HG03045 (cell line): ENCODE data around the gene VASH2.
"Not testable (repeated sequence)": the region's sequence is repeated elsewhere in the genome, so short reads cannot be mapped to it uniquely, and the experiment has no call there.

Experiments
- ATAC-seq: cut with Tn5 transposase; IDR thresholded peaks from one replicate; pipeline ENCODE4 v1.9.1; 2021; ENCODE audit warnings: mild to moderate bottlenecking, moderate library complexity; ENCODE audit not compliant: unreplicated experiment

VASH2 gene

DNA sequence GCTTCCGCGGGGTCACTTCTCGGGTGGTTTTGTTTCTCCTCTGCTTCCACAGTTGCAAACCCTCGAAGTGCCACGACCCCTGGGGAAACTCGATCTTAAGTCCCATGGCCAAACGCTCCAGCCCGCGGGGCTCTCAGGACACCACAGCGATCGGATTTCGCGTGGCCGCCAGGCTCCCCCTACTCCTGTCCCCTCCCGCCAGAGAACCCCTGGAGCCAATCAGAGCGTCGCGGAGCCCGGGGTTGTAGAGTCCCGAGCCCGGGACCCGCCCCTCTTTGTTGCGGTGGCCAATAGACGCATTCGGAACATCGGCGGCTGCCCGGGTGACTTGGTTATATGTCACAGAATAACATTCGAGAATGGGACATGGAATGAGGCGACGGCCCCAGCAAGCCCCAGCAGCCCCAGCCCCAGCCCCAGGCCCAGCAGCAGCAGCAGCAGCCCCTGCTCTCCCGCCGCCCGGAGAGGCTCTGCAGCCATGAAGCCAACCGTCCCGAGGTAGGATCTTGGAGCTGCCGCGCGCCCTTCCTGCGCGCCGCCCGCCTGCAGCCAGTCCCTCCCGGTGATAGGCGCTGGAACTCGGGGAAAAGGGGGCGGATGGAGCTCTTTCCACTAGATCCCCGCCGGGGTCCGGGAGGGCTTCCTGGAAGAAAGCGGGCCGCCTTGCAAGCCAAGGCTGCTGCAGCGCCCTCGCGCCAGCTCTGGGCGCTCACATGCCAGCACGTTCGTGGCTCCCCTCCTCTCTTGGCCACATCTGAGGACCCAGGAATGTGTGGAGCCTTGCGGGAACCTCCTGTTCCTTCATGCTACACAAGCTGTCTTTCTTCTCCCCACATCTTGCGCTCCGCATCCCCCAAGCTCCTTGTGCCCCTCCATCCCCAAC lies at the start of gene VASH2:
TSS of gene VASH2 (plus strand) at position 299 of the 883 bp plus-strand sequence. CDS start 1,002 bp downstream, outside the sequence.
- peak; percentile 95 for ATAC-seq

DNA sequence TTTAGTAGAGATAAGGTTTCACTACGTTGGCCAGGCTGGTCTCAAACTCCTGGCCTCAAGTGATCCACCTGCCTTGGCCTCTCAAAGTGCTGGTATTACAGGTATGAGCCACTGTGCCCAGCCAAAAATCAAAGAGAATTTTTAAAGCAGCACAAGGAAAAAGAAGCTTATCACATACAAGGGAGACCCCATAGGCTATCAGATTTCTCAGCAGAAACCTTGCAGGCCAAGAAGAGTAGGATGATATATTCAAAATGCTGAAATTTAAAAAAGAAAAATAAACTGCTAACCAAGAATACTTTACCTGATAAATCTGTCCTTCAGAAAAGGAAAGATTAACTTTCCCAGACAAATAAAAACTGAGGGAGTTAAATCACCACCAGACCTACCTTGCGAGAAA lies 49.1 kb upstream of the VASH2 start:
- ATAC-seq = no peak

DNA sequence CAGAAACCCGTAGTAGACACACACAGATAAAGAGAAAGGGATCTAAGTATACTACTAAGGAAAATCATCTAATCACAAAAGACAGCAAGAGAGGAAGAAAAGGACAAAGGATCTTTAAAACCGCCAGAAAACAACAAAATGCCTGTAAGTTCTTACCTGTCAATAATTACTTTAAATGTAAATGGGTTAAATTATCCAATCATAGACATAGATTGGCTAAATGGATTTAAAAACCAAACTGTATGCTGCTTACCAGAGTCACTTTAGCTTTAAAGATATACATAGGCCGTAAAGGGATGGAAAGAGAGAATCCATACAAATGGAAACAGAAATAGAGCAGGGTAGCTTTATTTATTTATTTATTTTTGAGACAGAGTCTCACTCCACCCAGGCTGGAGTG lies 48.3 kb upstream of the VASH2 start:
- no peak for ATAC-seq

DNA sequence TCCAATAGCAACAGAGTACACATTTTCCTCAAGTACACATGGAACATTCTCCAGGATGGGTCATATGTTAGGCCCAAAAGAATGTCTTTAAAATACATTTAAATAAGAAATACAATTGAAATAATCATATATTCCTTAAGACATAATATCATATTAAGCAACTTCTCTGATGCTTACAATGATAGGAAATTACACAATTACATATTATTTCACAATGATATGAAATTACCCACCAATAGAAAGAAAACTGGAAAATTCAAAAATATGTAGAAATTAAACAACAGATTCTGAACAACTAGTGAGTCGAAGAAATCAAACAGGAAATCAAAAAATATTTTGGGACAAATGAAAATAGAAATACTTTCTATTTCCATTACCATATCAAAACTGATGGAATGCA lies 46.7 kb upstream of the VASH2 start:
- ATAC-seq = no peak

DNA sequence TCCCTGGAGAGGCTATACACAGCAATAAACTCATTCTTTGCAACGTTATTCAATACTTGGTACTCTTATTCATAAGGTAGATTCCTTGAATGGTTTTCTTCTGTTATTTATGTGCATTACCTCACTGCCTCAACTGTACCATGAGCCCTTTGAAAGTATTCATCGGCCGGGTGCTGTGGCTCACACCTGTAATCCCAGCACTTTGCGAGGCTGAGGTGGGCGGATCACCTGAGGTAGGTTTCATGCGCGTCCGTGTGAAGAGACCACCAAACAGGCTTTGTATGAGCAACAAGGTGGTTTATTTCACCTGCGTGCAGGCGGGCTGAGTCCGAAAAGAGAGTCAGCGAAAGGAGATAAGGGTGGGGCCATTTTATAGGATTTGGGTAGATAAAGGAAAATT lies 42.3 kb upstream of the VASH2 start:
- not testable (repeated sequence) for ATAC-seq

DNA sequence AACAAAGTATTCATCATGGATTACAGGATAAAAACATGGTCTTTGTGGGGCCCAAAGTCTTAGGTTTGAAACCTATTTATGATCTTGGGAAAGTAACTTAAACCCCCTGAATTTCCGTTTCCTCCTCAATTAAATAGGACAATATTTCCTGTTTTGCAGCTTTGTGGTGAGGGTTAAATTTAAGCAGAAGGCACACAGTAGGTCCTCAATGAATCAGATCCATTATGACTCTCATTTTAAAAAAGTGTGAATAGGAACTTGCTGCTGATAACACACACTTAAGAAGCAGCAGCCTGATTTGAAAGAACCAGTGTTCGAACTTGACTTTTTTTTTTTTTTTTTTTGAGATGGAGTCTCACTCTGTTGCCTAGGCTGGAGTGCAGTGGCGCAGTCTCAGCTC lies 41.4 kb upstream of the VASH2 start:
- no peak for ATAC-seq

DNA sequence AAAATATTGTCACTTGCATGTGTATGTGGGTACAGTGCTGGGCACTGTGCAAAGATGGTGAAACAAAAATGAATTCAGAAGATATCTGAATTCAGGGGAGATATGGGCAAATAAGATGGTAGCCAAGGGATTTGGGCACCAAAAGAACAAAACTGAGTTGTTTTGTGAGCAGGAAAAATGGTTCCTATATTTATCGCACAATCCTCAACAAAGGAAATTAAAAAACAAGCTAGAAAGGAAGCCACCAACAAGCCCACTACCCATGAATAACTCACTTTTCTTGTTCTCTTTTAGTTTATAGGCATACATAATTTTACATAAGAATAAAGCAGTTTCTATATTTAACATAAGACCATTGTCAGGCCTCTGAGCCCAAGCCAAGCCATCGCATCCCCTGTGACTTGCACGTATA lies 40.7 kb upstream of the VASH2 start:
- ATAC-seq = no peak

DNA sequence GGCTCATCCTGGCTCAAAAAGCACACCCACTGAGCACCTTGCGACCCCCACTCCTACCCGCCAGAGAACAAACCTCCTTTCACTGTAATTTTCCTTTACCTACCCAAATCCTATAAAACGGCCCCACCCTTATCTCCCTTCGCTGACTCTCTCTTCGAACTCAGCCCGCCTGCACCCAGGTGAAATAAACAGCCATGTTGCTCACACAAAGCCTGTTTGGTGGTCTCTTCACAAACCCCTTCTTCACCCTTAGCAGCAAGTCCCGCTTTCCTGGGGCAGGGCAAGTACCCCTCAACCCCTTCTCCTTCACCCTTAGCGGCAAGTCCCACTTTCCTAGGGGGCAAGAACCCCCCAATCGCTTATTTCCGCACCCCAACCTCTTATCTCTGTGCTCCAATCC lies 40.1 kb upstream of the VASH2 start:
- not testable (repeated sequence) for ATAC-seq

DNA sequence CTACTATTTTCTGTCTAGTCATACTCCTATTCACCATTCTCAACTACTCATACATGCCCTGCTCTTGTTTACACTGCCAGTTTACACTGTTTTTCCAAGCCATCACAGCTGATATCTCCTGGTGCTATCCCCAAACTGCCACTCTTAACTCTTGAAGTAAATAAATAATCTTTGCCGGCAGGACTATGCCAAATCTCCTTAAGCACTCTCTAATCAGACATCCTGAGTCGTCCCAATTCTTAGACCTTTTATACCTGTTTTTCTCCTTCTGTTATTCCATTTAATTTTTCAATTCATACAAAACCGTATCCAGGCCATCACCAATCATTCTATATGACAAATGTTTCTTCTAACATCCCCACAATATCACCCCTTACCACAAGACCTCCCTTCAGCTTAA lies 36.7 kb upstream of the VASH2 start:
- not testable (repeated sequence) for ATAC-seq

DNA sequence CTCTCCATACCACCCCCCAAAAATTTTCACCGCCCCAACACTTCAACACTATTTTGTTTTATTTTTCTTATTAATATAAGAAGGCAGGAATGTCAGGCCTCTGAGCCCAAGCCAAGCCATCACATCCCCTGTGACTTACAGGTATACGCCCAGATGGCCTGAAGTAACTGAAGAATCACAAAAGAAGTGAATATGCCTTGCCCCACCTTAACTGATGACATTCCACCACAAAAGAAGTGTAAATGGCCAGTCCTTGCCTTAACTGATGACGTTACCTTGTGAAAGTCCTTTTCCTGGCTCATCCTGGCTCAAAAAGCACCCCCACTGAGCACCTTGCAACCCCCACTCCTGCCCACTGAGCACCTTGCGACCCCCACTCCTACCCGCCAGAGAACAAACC lies 36.2 kb upstream of the VASH2 start:
- not testable (repeated sequence) for ATAC-seq

DNA sequence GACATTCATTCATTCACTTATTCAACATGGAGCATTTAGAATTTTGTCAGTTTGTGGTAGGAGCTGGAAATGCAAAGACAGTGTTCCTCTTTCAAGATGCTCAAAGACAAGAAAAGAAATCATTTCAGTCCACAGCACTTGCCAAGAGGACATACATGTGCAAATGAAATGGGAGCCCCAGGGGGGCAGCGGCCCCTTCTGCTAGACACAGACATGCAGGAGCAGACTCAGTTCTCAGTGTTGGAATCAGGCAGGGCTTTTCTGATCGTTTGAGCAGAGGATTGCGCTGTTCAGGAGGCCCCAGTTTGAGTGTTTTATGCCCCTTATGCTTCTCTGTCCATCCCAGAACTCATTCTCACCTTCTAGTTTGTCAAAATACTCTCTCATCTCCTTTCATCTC lies 35.6 kb upstream of the VASH2 start:
- ATAC-seq = no peak

DNA sequence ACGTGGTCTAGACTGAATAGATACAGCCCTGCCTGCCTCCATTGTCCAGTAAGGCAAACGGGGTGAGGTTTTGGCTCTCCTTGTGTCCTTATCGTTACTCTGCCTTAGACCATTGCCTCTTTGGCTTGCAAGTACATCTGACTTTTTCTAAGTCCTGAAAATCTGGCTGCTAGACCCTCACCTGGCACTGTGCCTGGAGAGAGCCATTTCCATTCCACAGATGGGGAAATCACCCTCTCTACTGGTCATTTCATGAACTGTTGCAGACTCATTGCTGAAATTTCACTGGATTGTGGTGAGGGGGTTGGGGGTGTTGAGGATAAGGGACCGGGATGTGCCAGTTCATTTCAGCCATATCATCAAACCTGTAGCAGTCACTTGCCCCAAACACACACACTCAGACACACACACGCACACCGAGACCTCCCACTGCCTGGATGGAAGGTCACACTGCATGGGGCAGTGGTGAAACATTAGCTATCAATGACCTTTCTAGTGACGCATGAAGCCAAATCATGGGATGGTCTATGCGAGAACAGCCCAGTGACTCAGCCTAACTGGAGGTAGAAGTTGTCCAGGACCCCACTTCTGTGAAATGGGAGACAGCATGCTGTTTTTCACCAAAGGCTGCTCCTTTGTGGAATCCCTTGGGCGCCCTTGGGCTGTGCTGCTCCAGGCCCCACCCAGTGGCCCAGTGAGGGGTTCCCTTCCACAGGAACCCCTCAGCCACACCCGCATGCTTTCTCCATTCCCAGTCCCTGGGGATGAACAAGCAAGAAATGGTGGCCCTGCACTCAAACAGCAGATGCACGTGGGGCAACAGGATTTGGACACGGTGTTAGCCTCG lies 34.9 kb upstream of the VASH2 start:
- no peak for ATAC-seq

DNA sequence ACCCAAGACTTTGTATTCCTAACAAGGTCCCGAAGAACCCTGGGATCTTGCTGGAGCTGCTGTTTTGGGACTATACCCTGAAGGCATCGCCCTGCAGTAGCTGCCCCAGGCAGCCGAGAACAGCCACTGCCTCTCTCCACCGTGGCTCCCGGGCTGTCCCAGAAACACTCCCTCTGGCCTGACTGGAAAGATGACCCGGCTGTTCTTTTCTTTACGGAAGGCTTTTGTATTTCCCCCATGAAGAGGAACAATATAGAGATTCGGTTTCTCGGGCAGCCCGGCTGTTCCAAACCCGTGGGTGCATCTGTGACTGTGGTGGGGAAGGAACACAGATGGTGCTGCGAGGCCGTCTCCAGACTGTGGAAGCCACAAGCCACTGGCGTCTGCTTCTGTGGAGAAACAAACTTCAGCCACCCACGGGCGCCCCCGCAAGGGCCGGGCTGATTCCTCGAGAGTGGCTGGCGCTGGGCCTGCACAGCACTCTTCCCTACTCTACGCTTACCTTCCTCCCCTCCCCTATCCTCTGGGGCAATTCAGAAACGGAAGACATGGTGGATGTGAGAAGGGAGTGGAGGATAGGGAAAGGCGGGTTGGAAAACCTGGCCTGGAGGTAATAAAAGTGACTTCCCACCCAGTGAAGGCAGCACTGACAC lies 33.7 kb upstream of the VASH2 start:
- ATAC-seq = peak; percentile 48

DNA sequence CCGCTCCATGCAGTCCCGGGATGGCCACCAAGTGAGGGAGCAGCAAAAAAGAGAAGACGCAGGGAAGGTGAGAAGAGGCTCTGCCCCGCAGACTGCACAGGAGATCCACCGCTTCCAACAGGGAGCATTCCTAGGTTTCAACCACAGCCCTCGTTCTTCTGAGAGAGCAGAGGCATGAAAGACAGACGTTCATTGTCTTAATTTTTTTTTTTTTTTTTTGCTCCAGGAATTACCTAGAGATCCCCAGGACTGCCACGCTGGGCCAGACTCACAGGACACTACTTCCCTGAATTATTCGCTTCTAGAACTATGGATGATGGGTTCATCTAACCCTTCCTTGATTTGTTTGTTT lies 33.2 kb upstream of the VASH2 start:
- ATAC-seq = no peak

DNA sequence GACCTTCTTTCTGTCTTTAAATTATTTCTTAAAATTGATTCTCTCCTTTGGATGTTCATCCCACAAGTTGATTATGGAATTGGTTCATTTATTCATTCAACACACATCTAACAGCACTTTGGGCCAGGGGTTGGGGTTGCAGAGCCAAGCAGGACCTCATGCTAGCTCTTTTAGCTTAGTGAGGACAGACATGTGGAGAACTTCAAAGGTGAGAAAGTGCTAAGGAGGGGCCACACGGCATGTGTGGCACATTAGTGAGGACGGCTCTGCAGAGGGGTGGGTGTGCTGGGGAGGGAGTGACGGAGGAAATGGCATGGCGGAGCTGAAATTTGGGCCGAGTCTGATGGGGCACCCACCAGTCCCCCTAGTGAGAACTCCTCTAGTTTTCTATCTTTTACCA lies 32.5 kb upstream of the VASH2 start:
- ATAC-seq = no peak

DNA sequence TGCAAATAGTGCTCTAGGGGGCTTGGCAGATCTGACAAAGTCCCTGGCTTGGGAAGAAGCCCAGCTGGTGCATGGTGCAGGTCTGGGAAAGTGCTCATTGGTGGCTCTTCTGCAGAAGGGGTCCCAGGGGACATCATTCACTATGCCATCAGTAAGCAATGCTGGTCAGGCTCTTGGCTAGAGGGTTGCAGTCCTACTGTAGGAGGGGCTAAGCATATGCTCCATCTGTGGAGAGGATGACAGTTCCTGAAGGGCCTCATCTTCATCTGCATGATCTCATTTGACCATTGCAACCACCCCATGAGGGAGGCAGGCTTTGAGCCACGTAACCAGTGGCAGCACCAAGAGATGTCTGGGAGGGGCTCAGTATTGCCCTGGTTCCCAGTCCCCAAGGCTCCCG lies 31.5 kb upstream of the VASH2 start:
- no peak for ATAC-seq

DNA sequence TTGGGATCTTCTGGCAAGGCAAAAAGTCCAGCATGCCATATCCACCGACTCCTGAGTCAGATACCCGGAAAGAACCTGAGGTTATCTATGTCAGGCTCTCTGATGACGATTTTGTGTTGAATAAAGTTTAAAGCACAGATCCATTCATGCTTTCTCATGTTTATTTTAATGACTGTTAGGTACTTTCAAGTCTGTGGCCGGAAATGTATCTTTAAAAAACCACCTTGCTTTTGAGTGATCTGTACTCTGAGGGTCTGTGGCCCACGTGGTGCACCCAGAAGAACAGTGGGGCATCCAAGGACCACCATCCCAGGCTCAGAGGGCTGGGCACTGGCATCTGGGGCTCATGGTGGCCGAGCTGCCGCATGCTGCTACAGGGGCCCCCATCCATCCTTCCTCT lies 30.1 kb upstream of the VASH2 start:
- ATAC-seq = no peak

DNA sequence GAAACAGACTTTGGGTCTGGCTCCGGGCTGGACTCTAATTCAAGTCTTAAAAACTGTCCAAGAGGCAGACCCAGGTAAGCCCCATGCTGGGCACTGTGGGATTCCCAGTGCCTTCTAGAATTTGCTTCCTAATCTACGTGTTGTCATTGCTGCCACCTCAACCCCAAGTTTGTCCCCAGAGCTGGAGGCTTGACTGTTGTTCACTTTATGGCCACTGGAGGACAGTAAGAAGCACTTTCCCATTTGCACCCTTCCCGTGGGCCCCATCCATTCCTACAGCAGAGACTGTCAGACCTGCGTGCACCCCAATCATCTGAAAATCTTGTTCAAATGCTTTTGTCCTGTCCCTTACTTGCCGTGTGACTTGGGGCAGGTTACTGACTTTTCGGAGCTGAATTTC lies 29.4 kb upstream of the VASH2 start:
- ATAC-seq = no peak

DNA sequence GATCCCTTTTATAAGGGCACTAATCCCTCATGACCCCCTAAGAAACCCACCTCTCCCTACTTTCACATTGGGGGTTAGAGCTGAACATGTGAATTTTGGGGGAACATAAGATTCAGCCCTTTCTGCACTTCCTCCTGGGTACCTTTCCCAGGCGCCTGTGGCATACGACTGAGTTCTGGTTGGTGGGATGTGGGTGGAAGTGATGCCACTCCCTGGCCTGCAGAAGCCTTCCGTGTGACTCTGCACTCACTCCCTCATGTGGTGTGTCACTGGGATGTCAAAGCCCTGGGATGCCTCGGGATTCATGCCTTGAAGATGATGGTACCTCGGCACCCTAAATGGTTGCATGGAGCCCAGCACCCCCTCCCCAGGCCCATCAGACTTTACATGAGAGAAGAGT lies 28.3 kb upstream of the VASH2 start:
- ATAC-seq = no peak

DNA sequence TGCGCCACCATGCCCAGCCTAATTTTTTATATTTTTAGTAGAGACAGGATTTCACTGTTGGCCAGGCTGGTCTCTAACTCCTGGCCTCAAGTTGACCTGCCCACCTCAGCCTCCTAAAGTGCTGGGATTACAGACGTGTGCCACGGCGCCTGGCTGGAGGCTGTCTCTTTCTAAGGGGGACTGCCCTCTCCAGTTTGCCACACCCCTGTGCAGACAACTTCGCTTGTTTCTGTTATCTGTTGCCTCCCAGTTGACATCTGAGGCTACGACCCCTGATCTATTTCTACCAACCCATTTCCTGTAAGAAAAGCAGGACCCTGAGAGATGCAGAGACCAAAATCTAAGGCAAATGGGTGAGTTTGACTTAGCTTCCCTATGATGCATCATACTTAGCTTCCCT lies 24.0 kb upstream of the VASH2 start:
- ATAC-seq = no peak
